ENCODE results near the gene MYCBPAP. TPM values are rescaled to one million over a fixed set of nuclear protein-coding genes. Genes with fewer than 3 reads are reported as not detected.

The MYCBPAP gene
- total RNA-seq, 4 donors from 2014 or later = 0.78 to 3.2 (median 1.6) TPM

- no peak for DNase-seq
- TF ChIP-seq POLR2A (IDR thresholded peaks at IDR 0.05) = no peak
- TF ChIP-seq CTCF (IDR thresholded peaks at IDR 0.05) = no peak
- Histone ChIP-seq H3K27me3 (no peaks in the 10 kb centered on the region), H3K9me3 (no peaks in the 10 kb centered on the region), H3K4me3 (replicated peaks in 1 of 3) (no peak within 1 kb of the TSS), H3K27ac (no peak within 1 kb of the TSS), H3K36me3 (peaks cover 5 to 23% of the 10 kb centered on the region in 2 donors), H3K4me1 (peaks cover 0 to 35% of the 10 kb centered on the region in 2 donors)
- intact Hi-C loops (cut with DNase I) = no loop called here
- WGBS, 2 donors = 56 to 70% methylated on average over 24 to 31 of the region's 71 CpGs
These were observed 39.7 kb upstream of the MYCBPAP start, which contains the start of gene CHAD for GRCh38 chr17:50468304-50469207. Gene CHAD (minus strand): TSS chr17:50468880. CDS start chr17:50468813, 67 bp downstream.

GRCh38 chr17:50469208-50469605, 39.0 kb upstream of the MYCBPAP start:
- TF ChIP-seq POLR2A (IDR thresholded peaks at IDR 0.05) (no peak), CTCF (IDR thresholded peaks at IDR 0.05) (no peak)
- Histone ChIP-seq H3K36me3 (peaks cover 5 to 27% of the 10 kb centered on the region in 2 donors), H3K9me3 (no peaks in the 10 kb centered on the region), H3K4me3 (replicated peaks in 1 of 3) (no peak overlapping the region), H3K27ac (no peak overlapping the region), H3K4me1 (peaks cover 0 to 36% of the 10 kb centered on the region in 2 donors), H3K27me3 (no peaks in the 10 kb centered on the region)
- no peak for DNase-seq
- intact Hi-C loops (cut with DNase I) = no loop called here
- 57 to 78% methylated on average over 24 to 36 of the region's 37 CpGs for whole genome bisulfite sequencing, 2 donors

- intact Hi-C loops (cut with DNase I) = no loop called here
- Histone ChIP-seq H3K9me3 (no peaks in the 10 kb centered on the region), H3K27me3 (no peaks in the 10 kb centered on the region), H3K27ac (peak overlapping the region in 2 of 3 donors; percentile 27 to 46), H3K4me1 (peaks cover 0 to 42% of the 10 kb centered on the region in 2 donors), H3K36me3 (peaks cover 5 to 24% of the 10 kb centered on the region in 2 donors), H3K4me3 (replicated peaks in 1 of 3) (no peak overlapping the region)
- WGBS, 2 donors = 83 to 89% methylated on average over 12 to 19 of the region's 19 CpGs
- TF ChIP-seq CTCF (IDR thresholded peaks at IDR 0.05) (no peak), POLR2A (IDR thresholded peaks at IDR 0.05) (no peak)
- no peak for DNase-seq
These were observed 38.5 kb upstream of the MYCBPAP start for GRCh38 chr17:50469671-50470305.

- Histone ChIP-seq H3K4me1 (peaks cover 0 to 42% of the 10 kb centered on the region in 2 donors), H3K27ac (peak overlapping the region in 2 of 3 donors; percentile 27 to 46), H3K36me3 (peaks cover 5 to 24% of the 10 kb centered on the region in 2 donors), H3K27me3 (no peaks in the 10 kb centered on the region), H3K4me3 (replicated peaks in 1 of 3) (no peak overlapping the region), H3K9me3 (no peaks in the 10 kb centered on the region)
- intact Hi-C loops (cut with DNase I) = no loop called here
- 55 to 92% methylated on average over 6 of the region's 6 CpGs for WGBS, 2 donors
- TF ChIP-seq CTCF (IDR thresholded peaks at IDR 0.05) = no peak
- no peak for TF ChIP-seq POLR2A (IDR thresholded peaks at IDR 0.05)
- DNase-seq = peak in 1 of 2 donors; percentile 49
These were observed 37.8 kb upstream of the MYCBPAP start for GRCh38 chr17:50470426-50470825.

Measured in thyroid gland (tissue), 4 donors.